CD4-positive, alpha-beta T cell treated with Interleukin-12 subunit alpha and Interleukin-12 subunit beta, for 1 hour (primary cell): ENCODE measurements around the gene B4GALT5.
"Not testable (repeated sequence)": the region's sequence is repeated elsewhere in the genome, so short reads cannot be mapped to it uniquely, and the experiment has no call there.

ENCODE experiments used
- DNase-seq: peaks from one replicate; pipeline ENCODE4 v3.0.0-alpha.2; 2020

Gene B4GALT5

DNA sequence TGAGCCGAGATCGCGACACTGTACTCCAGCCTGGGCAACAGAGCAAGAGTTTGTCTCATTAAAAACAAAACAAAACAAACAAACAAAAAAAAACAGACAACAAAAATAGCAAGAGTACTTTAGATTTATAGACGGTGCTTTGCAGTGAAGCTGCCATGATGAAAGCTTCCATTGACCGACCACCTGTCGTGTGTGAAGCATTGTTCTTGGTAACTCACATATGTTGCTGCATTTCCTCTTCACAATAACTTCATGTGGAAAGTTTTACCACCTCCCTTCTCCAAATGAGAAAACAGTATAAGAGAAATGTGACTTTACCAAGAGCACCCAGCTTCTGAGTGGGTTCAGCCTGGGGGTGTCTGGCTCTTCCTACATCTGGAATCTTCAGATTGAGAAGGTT lies 89.4 kb downstream of the B4GALT5 start:
- DNase-seq: no peak

- no peak for DNase-seq
Measured at GRCh38 chr20:49622243-49622642, 91.4 kb downstream of the B4GALT5 start.

DNA sequence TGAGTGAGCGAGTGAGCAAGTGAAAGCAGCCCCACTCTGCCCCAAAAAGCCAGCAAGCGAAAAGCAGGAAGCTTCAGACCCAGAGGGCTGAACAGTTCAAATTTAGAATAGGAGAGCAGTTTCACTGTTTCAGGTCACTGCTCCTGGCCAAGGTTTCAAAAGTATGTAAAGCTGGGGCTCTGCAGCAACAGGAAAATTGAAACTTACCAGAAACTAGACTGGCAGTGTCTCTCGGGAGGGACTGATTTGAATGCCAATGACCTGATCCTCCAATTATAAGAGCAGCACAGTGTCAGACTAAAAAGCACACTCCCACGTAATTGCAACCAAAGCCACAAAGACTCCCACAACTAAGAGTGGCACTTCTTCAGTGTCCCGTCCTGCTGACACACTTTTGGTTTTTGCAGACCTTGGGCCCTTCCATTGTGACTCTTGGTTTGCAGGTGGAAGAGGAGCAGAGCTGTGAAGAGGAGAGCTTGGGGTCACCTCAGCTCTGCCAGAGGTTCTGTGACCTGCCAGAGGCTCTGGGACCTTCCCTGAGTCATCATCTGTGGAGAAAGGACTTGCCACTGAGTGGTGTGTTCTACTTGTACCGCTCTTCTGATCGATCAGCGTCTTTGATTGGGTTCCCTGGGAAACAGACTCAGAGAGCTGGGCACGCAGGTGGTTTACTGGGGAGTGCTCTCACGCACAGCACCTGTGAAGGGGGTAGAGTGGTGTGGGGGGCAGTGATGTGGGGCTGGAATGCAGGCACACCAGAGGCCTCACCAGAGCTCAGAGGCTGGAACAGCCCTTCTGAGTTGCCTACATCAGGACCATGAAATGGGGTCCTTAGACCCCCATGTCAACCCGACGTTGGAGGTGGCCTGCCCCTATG lies 93.1 kb downstream of the B4GALT5 start:
- no peak for DNase-seq

DNA sequence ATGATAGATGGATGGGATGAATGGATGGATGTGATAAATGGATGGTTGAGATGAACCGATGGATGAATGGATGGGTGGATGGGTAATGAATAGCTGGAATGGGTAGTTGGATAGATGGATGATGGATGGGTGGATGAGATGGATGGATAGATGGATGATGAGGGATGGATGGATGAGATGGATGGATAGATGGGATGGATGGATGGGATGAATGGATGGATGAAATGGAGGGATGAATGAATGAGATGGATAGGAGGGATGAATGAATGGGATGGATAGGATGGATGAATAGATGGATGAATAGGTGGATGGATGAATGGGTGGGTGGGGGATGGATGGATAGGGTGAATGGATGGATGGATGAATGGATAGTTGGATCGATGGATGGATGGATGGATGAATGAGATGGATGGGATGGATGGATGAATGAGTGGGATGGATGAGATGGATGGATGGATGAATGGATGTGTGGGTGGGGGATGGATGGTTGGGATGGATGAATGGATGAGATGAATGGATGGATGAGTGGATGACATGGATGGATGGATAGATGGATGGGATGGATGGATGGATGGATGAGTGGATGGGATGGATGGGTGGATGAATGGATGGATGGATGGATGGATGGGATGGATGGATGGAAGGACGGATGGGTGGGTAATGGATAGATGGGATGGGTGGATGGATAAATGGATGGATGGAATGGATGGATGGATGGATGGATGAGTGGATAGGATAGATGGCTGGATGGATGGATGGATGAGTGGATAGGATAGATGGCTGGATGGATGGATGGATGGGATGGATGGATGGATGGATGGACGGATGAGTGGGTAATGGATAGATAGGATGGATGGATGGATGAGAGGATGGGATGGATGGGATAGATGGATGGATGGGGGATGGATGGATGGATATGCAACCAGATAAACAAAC lies 94.3 kb downstream of the B4GALT5 start:
- DNase-seq: no peak

DNA sequence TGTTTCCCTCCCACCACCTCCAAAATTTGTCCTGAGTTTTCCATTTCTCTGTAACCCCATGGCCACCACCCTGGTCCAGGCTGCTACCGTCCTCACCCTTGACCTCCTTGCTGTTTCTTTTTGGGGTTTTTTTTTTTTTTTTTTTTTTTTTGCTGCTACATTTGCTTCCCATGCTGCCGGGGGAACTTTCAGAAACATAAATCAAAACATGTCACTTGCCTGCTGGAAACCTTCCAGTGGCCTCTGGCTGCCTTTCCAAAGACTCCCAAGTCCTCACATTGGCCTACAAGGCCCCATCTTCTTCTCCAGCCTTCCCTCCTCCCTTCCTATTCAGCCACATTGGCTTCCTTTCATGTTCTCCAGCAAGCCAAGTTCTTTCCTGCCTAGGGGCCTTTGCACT lies 95.4 kb downstream of the B4GALT5 start:
- no peak for DNase-seq

GRCh38 chr20:49617394-49617793 lies 96.3 kb downstream of the B4GALT5 start:
- DNase-seq: not testable (repeated sequence)

DNA sequence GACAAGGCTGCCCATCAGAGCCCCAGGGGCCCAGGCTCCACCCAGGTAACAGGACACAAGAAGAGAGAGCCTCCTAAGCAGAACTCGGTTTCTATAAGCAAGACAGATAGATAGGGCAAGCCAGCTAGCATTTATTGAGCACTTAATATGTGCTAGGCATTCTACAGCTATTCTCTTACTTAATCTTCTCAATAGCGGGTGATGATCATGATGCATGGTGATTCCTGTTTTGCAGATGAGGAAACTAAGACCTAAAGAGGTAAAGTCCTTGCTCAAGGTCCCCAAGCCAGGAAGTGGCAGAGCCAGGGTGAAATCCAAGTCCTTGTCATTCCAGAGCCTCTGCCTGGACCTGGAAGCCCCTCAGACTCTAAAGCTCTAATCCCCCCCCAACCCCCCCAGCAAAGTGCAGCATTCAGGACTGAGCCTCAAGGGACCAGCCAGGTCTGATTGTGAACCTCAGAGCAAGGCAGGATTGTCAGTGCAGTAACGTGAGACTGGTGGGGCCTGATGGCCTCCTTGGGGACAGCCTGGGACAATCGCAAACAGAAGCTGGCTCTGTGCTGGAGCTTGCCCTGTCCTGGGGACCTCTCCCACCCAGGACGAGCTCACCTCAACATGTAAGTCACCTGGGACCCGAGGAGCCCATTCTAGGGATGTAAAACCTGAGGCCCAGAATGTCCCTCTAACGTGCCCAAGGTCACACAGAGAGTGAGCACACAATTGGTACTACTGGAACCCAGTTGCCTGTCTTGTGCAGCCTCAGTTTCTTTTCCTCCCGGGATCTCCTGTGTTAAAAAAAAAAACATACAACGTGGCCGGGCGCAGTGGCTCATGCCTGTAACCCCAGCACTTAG lies 97.3 kb downstream of the B4GALT5 start:
- DNase-seq: no peak

DNA sequence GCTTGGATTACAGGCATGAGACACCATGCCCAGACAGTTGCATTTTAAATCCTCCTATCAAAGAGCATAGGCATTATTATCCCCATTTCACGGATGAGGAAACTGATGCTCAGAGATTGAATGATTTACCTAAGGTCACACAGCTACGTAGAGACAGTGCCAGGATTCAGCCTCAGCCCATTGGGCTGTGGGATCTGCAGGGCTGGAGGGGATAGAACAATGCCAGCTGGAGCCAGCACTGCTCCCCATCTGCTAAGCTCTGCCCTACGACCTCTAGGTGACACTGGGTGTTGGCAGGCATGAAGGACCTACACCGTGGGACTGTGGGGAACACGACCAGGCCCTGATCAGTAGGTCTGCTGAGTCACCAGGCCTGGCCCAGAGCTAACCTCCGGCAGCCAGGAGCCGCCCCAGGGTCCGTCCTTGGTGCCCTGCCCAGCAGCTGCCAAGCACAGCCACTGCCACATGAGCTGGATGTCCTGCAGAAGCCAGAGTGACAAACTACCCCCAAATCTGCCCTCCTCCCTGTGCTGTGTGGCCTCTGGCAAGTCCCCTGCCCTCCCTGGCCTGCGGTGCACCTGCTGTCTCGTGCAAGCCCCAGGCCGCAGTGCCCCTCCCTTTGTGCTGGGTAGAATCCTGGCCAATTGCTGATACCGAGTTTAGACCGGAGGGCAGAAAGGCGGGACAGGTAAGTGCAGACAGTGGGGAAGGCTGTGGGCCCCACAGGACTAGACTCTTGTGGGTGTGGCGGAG lies 98.1 kb downstream of the B4GALT5 start:
- DNase-seq: no peak

GRCh38 chr20:49615051-49615400 lies 98.7 kb downstream of the B4GALT5 start:
- DNase-seq: not testable (repeated sequence)

GRCh38 chr20:49614338-49615050 lies 99.2 kb downstream of the B4GALT5 start:
- no peak for DNase-seq

DNA sequence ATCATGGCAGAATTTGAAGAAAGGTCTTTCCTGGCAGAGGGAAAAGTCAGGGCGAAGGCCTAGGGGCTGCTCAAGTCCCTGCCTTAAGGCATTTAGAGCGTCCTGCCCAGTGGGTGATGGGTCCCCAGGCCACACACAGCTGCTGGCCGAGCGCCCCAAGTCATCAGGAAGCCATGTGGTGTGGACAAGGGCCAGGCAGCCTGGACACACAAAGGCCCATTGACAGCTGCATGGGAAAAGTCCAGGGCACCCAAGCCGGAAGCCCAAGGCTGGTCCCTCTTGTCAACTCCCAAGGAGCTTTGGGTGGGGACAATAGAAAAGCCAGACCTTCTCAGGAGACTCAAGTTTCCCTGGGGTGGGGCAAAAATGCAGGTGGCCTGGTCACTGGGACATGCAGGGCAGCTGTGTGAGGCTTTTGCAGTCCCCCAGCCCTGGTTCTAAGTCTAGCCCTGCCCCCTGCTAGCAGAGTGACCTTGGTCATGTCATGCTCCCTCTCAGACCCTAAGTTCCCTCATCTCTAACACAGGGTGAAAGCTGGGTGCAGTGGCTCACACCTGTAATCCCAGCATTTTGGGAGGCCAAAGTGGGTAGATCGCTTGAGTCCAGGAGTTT lies 101.4 kb downstream of the B4GALT5 start:
- DNase-seq: no peak

DNA sequence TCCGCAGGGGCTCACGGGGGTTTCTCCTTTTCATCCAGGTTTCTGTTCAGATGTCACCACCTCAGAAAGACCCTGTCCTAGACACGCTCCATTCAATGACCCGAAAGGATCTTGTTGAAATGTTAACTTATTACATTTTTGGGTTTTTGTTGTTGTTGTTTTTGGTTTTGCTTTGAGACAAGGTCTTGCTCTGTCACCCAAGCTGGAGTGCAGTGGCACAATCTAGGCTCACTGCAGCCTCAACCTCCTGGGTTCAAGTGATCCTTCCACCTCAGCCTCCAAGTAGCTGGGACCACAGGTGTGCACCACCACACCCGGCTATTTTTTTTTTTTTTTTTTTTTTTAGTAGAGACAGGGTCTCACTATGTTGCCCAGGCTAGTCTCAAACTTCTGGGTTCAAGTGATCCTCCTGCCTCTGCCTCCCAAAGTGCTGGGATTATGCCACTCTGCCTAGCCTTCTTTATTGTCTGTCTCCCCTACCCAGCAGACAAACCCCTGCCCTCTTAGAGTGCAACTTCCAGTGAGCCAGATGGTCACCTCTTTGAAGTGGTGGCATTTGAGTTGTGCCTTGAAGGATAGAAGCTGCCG lies 102.0 kb downstream of the B4GALT5 start:
- DNase-seq: not testable (repeated sequence)

- peak; percentile 81 for DNase-seq
Measured at GRCh38 chr20:49610691-49611538, 102.8 kb downstream of the B4GALT5 start.

DNA sequence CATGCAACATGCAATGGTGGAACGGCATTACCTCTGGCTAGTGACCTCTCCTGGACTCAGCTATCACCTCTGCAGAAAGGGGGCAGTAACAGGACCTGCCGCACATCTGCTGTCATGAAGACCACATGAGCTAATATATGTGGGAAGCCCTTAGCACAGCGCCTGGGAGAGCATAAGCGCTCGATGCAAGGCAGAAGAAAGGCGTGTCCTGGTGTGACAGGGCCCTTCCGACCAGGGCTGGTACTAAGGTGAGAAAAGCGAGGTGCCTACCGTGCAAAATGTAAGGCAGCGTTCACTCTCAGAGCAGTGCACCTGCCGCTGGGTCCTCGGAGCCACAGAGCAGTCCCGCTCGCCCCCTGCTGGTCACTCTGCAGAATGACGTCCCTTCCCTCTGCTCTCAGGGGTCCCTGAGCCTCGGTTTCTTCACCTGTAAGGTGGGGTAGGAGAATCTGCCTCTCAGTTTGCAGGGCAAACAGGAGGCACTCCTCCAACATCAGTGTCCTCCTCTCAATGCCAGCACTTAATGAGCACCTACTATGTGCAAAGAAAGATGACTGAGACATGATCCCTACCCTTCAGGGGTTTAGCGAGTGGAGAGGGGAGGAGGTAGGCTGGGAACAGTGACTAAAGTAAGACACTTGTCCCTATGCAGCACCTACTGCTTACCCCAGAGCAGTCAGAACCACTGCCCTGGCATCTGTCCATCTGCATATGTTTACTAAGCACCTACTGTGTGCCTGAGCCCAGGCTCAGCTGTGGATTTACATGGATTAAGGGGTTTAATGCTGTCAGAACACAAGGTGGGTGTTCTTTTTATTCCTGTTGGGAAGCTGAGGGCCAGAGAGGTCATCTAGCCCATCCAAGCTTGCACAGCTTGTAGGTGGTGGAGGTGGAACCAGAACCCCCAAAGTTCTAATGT lies 104.7 kb downstream of the B4GALT5 start:
- DNase-seq: peak; percentile 74

- no peak for DNase-seq
Measured at GRCh38 chr20:49607568-49607967, 106.1 kb downstream of the B4GALT5 start.

- no peak for DNase-seq
Measured at GRCh38 chr20:49603209-49603627, 110.5 kb downstream of the B4GALT5 start.

GRCh38 chr20:49602345-49603208 lies 111.1 kb downstream of the B4GALT5 start:
- no peak for DNase-seq
